ENCODE data around the gene AK2.

The AK2 gene

GRCh38 chr1:32991819-32992488, 44.7 kb downstream of the AK2 start:
- TF ChIP-seq TAF1 (IDR thresholded peaks at IDR 0.05; ENCODE audit: borderline replicate concordance, low read depth, low read length): no peak
- peak; percentile 51; the same call in 1 of the 2 replicates for TF ChIP-seq POLR2AphosphoS5 (IDR thresholded peaks at IDR 0.05; ENCODE audit: low read depth, low read length)
- TF ChIP-seq POLR2A (IDR thresholded peaks at IDR 0.05; ENCODE audit: low read depth, low read length): peak; percentile 48; the same call in 1 of the 2 replicates
- FAIRE-seq (peak; percentile 9), DNase-seq (ENCODE audit: insufficient read length) (no peak)

- FAIRE-seq: no peak
- DNase-seq (ENCODE audit: insufficient read length): no peak
- no peak for TF ChIP-seq TAF1 (IDR thresholded peaks at IDR 0.05; ENCODE audit: borderline replicate concordance, low read depth, low read length)
- 0 out of 2 replicates have a peak, but pooled peaks have one; percentile 2 for TF ChIP-seq POLR2AphosphoS5 (IDR thresholded peaks at IDR 0.05; ENCODE audit: low read depth, low read length)
- TF ChIP-seq POLR2A (IDR thresholded peaks at IDR 0.05; ENCODE audit: low read depth, low read length): no peak
Observed at GRCh38 chr1:32991386-32991785, 45.3 kb downstream of the AK2 start.

GRCh38 chr1:32990887-32991286, 45.8 kb downstream of the AK2 start:
- DNase-seq (ENCODE audit: insufficient read length) (no peak), FAIRE-seq (no peak)
- TF ChIP-seq POLR2AphosphoS5 (IDR thresholded peaks at IDR 0.05; ENCODE audit: low read depth, low read length): no peak
- TF ChIP-seq TAF1 (IDR thresholded peaks at IDR 0.05; ENCODE audit: borderline replicate concordance, low read depth, low read length): no peak

- TF ChIP-seq TAF1 (IDR thresholded peaks at IDR 0.05; ENCODE audit: borderline replicate concordance, low read depth, low read length) (no peak), POLR2A (IDR thresholded peaks at IDR 0.05; ENCODE audit: low read depth, low read length) (no peak), POLR2AphosphoS5 (IDR thresholded peaks at IDR 0.05; ENCODE audit: low read depth, low read length) (no peak)
- FAIRE-seq (peak; percentile 48), DNase-seq (ENCODE audit: insufficient read length) (no peak)
Observed at GRCh38 chr1:32989160-32990050, 47.3 kb downstream of the AK2 start.

- DNase-seq (ENCODE audit: insufficient read length) (no peak), FAIRE-seq (no peak)
- TF ChIP-seq POLR2A (IDR thresholded peaks at IDR 0.05; ENCODE audit: low read depth, low read length) (no peak), POLR2AphosphoS5 (IDR thresholded peaks at IDR 0.05; ENCODE audit: low read depth, low read length) (no peak), TAF1 (IDR thresholded peaks at IDR 0.05; ENCODE audit: borderline replicate concordance, low read depth, low read length) (no peak)
Observed at GRCh38 chr1:32988665-32989064, 48.0 kb downstream of the AK2 start.

GRCh38 chr1:32985226-32985625, 51.5 kb downstream of the AK2 start:
- TF ChIP-seq POLR2A (IDR thresholded peaks at IDR 0.05; ENCODE audit: low read depth, low read length) (no peak), POLR2AphosphoS5 (IDR thresholded peaks at IDR 0.05; ENCODE audit: low read depth, low read length) (no peak), TAF1 (IDR thresholded peaks at IDR 0.05; ENCODE audit: borderline replicate concordance, low read depth, low read length) (no peak)
- no peak for FAIRE-seq

GRCh38 chr1:32984455-32985171, 52.1 kb downstream of the AK2 start:
- TF ChIP-seq POLR2A (IDR thresholded peaks at IDR 0.05; ENCODE audit: low read depth, low read length) (no peak), TAF1 (IDR thresholded peaks at IDR 0.05; ENCODE audit: borderline replicate concordance, low read depth, low read length) (no peak), POLR2AphosphoS5 (IDR thresholded peaks at IDR 0.05; ENCODE audit: low read depth, low read length) (no peak)
- DNase-seq (ENCODE audit: insufficient read length) (no peak), FAIRE-seq (peak; percentile 36)

More at GRCh38 chr1:32985226-32985625, 51.5 kb downstream of the AK2 start:
- no peak for DNase-seq (ENCODE audit: insufficient read length)

GRCh38 chr1:32984090-32984454, 52.6 kb downstream of the AK2 start:
- FAIRE-seq (no peak), DNase-seq (ENCODE audit: insufficient read length) (no peak)
- TF ChIP-seq POLR2A (IDR thresholded peaks at IDR 0.05; ENCODE audit: low read depth, low read length): no peak

- FAIRE-seq (no peak), DNase-seq (ENCODE audit: insufficient read length) (no peak)
- TF ChIP-seq POLR2AphosphoS5 (IDR thresholded peaks at IDR 0.05; ENCODE audit: low read depth, low read length) (no peak), POLR2A (IDR thresholded peaks at IDR 0.05; ENCODE audit: low read depth, low read length) (no peak), TAF1 (IDR thresholded peaks at IDR 0.05; ENCODE audit: borderline replicate concordance, low read depth, low read length) (no peak)
Observed at GRCh38 chr1:32983020-32983419, 53.7 kb downstream of the AK2 start.

- peak; percentile 61 for DNase-seq (ENCODE audit: insufficient read length)
- TF ChIP-seq POLR2AphosphoS5 (IDR thresholded peaks at IDR 0.05; ENCODE audit: low read depth, low read length) (peak; percentile 85), POLR2A (IDR thresholded peaks at IDR 0.05; ENCODE audit: low read depth, low read length) (peak; percentile 88), TAF1 (IDR thresholded peaks at IDR 0.05; ENCODE audit: borderline replicate concordance, low read depth, low read length) (peak; percentile 71; the same call in 1 of the 2 replicates)
- peak; percentile 85 for FAIRE-seq
Observed at GRCh38 chr1:32981003-32981901, 55.4 kb downstream of the AK2 start.
